BE2C (cell line): ENCODE measurements around the gene SUPT6H.
"Not testable (repeated sequence)": the region's sequence is repeated elsewhere in the genome, so short reads cannot be mapped to it uniquely, and the experiment has no call there.

Experiments used
- DNase-seq: peaks from one replicate; pipeline ENCODE4 v3.0.0-alpha.2; 2020
- H3K27me3 ChIP-seq: fragments of 250-450 bp; sonication (Bioruptor Pico); 2 replicates; pipeline ENCODE4 v1.5.1; 2020; ENCODE audit warnings: mild to moderate bottlenecking
- H3K36me3 ChIP-seq: fragments of 250-450 bp; sonication (Bioruptor Pico); 2 replicates; pipeline ENCODE4 v1.5.1; 2020; ENCODE audit warnings: mild to moderate bottlenecking
- H3K4me1 ChIP-seq: fragments of 250-450 bp; sonication (Bioruptor Pico); 2 replicates; pipeline ENCODE4 v1.5.1; 2020
- H3K4me3 ChIP-seq: 2 replicates; pipeline ENCODE4 v1.5.1; 2011; ENCODE audit warnings: low read depth, low read length
- H3K9me3 ChIP-seq: fragments of 250-450 bp; sonication (Bioruptor Pico); 2 replicates; pipeline ENCODE4 v1.5.1; 2020
- CTCF ChIP-seq: IDR thresholded peaks from 2 replicates; pipeline ENCODE4 v1.5.1; 2012; ENCODE audit warnings: mild to moderate bottlenecking, low read depth, low read length

The SUPT6H gene

GRCh38 chr17:28645576-28645939 is 16.4 kb upstream of the SUPT6H start:
- Histone ChIP-seq H3K4me3 (peak overlapping the region; percentile 61), H3K9me3 (no peaks in the 10 kb centered on the region), H3K27me3 (no peaks in the 10 kb centered on the region), H3K4me1 (no peaks in the 10 kb centered on the region), H3K36me3 (peaks cover 23% of the 10 kb centered on the region)
- no peak for DNase-seq
- no peak for TF ChIP-seq CTCF

GRCh38 chr17:28646039-28646754 is 15.8 kb upstream of the SUPT6H start:
- TF ChIP-seq CTCF: no peak
- Histone ChIP-seq H3K4me3 (no peak overlapping the region; the same call in 1 of the 2 replicates), H3K4me1 (no peaks in the 10 kb centered on the region), H3K27me3 (no peaks in the 10 kb centered on the region), H3K9me3 (no peaks in the 10 kb centered on the region), H3K36me3 (peaks cover 22% of the 10 kb centered on the region)
- no peak for DNase-seq

- H3K9me3 ChIP-seq: no peaks in the 10 kb centered on the region
- TF ChIP-seq CTCF: no peak
- H3K4me1 ChIP-seq: no peaks in the 10 kb centered on the region
- H3K4me3 ChIP-seq: no peak overlapping the region
- no peaks in the 10 kb centered on the region for H3K27me3 ChIP-seq
- DNase-seq: no peak
- H3K36me3 ChIP-seq: peaks cover 6% of the 10 kb centered on the region; the same call in 1 of the 2 replicates
Measured at GRCh38 chr17:28648698-28649097, 13.3 kb upstream of the SUPT6H start.

GRCh38 chr17:28655160-28655559 is 6.8 kb upstream of the SUPT6H start:
- H3K9me3 ChIP-seq: no peaks in the 10 kb centered on the region
- DNase-seq: no peak
- no peaks in the 10 kb centered on the region for H3K4me1 ChIP-seq
- H3K36me3 ChIP-seq: peaks cover 10% of the 10 kb centered on the region; the same call in 1 of the 2 replicates
- H3K27me3 ChIP-seq: no peaks in the 10 kb centered on the region
- H3K4me3 ChIP-seq: no peak overlapping the region
- no peak for TF ChIP-seq CTCF

GRCh38 chr17:28657756-28658155 is 4.2 kb upstream of the SUPT6H start:
- Histone ChIP-seq H3K27me3 (no peaks in the 10 kb centered on the region), H3K4me3 (no peak overlapping the region), H3K4me1 (no peaks in the 10 kb centered on the region), H3K36me3 (peaks cover 4% of the 10 kb centered on the region; the same call in 1 of the 2 replicates), H3K9me3 (no peaks in the 10 kb centered on the region)
- no peak for DNase-seq
- TF ChIP-seq CTCF: no peak

- H3K4me3 ChIP-seq, DNase-seq, H3K9me3 ChIP-seq, H3K4me1 ChIP-seq, H3K27me3 ChIP-seq, H3K36me3 ChIP-seq: not testable (repeated sequence)
Measured at GRCh38 chr17:28658342-28658741, 3.7 kb upstream of the SUPT6H start.

- not testable (repeated sequence) for DNase-seq, H3K9me3 ChIP-seq, H3K27me3 ChIP-seq, H3K4me3 ChIP-seq, H3K4me1 ChIP-seq, H3K36me3 ChIP-seq
Measured at GRCh38 chr17:28658766-28659496, 3.1 kb upstream of the SUPT6H start.

- not testable (repeated sequence) for H3K4me1 ChIP-seq, DNase-seq, H3K36me3 ChIP-seq, H3K27me3 ChIP-seq, H3K4me3 ChIP-seq, H3K9me3 ChIP-seq
Measured at GRCh38 chr17:28659497-28659881, 2.5 kb upstream of the SUPT6H start.
